Stimulated activated CD8-positive, alpha-beta memory T cell treated with anti-CD3 and anti-CD28 coated beads, Interleukin-7, amount 100 ng/mL, for 24 hours (primary cell): Measurements from ENCODE around the gene MNAT1.
"Not testable (repeated sequence)": the region's sequence is repeated elsewhere in the genome, so short reads cannot be mapped to it uniquely, and the experiment has no call there.

Source experiments
- DNase-seq: peaks from one replicate; pipeline ENCODE4 v3.0.0-alpha.2; 2020; ENCODE audit warnings: low read depth

Gene MNAT1

DNA sequence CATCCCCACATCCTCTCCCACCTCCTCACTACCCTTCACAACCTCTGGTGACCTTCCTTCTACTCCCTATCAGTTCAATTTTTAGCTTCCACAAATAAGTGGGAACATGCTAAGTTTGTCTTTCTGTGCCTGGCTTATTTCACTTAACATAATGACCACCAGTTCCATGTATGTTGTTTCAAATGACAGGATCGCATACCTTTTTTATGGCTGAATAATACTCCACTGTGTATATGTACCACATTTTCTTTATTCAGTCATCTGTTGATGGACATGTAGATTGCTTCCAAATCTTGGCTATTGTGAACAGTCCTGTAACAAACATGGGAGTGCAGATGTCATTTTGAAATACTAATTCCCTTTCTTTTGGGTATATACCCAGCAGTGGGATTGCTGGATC lies 147.7 kb downstream of the MNAT1 start:
- DNase-seq: no peak

- no peak for DNase-seq
Observed at GRCh38 chr14:60884134-60884533, 149.6 kb downstream of the MNAT1 start.

DNA sequence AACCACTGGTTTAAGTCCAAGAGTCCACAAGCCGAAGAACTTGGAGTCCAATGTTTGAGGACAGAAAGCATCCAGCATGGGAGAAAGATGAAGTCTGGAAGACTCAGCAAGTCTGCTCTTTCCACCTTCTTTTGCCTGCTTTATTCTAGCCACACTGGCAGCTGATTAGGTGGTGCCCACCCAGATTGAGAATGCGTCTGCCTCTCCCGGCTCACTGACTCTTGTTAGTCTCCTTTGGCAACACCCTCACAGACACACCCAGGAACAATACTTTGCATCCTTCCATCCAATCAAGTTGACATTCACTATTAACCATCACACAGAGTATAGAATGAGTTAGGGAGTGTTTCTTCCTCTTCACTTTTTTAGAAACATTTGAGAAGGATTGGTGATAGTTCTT lies 156.1 kb downstream of the MNAT1 start:
- not testable (repeated sequence) for DNase-seq

- DNase-seq: no peak
Observed at GRCh38 chr14:60893911-60894310, 159.3 kb downstream of the MNAT1 start.

- no peak for DNase-seq
Observed at GRCh38 chr14:60904381-60904780, 169.8 kb downstream of the MNAT1 start.

DNA sequence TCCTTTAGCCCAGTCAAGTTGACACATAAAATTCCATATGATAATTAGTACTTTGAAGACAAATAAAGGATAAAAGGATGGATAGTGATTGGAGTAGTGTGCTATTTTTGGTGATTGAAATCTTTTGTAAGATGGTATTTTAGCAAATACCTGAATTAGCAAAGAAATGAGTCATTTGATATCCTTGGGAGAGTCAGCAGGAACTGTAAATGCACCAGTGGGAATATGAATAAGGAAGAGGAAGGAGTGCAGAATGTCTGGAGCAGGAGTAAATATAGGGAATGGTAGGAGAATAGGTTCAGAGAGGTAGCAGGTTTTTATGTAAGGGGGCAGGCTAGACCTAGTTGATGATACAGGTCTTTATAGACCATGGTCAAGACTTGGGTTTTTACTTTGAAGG lies 171.4 kb downstream of the MNAT1 start:
- no peak for DNase-seq

- DNase-seq: no peak
Observed at GRCh38 chr14:60915781-60916180, 181.2 kb downstream of the MNAT1 start.

- DNase-seq: no peak
Observed at GRCh38 chr14:60922050-60922449, 187.5 kb downstream of the MNAT1 start.

DNA sequence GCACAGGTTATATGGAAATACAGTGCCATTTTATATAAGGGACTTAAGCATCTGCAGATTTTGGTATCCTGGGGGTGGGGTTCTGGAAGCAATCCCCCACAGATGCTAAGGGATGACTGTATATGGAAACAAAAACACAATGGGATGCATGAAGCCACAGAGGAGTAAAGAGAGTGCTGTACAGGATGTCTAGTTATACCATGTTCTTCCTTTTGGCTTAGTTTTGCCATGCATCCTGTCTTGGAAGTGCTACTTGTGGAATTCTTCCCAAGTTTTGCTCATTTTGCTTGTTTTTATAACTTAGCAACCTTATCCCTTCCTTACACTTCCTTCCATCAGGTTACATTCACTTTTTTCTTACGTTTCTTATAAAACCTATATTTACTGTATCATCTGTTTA lies 190.7 kb downstream of the MNAT1 start:
- no peak for DNase-seq

GRCh38 chr14:60926002-60926401 lies 191.4 kb downstream of the MNAT1 start:
- DNase-seq: no peak

- no peak for DNase-seq
Observed at GRCh38 chr14:60931218-60931617, 196.7 kb downstream of the MNAT1 start.

DNA sequence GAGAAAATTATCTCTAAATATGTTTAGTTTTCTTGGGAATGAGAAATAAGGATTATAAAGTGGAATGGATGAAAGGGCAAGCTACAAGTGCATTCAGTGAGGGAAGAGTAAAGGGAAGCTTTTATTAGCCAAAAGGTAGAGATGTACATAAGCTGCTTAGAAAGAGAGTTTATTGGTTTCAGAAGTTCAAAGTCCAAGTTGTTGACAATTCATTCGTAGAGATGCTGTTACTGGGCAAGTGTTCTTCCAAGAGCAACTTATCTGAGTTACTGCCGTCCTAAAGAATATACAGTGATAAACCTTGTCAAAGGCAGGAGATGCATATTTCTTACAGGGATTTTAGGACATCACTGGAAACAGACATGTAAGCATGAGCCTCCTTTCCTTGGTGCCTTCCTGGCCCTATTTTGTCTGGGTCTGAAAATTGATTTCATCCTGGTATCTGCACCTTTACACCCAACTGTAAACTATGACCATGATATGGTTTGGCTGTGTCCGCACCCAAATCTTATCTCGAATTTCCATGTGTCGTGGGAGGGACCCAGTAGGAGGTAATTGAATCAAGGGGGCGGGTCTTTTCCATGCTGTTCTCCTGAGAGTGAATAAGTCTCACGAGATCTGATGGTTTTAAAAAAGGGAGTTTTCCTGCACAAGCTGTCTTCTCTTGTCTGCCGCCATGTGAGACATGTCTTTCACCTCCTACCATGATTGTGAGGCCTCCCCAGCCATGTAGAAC lies 199.5 kb downstream of the MNAT1 start:
- no peak for DNase-seq

GRCh38 chr14:60935319-60935718 lies 200.8 kb downstream of the MNAT1 start:
- DNase-seq: no peak

DNA sequence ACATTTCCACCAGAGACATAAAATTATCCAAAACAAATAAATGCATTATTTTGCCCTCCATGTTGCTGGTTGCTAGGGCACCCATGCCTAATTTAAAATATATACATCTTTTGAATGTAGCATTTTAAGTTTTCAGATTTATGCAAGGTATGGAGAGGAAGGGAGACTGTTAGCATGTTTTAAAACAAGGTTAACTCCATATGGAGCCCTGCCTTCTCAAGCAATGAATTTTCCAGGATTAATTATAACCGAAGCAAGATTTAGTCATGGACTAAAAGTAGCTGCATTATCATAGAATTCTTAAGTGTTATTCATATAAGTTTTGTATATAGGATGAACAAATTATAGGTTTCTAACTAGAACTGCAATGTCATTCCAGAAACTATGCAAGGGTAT lies 209.1 kb downstream of the MNAT1 start:
- no peak for DNase-seq

DNA sequence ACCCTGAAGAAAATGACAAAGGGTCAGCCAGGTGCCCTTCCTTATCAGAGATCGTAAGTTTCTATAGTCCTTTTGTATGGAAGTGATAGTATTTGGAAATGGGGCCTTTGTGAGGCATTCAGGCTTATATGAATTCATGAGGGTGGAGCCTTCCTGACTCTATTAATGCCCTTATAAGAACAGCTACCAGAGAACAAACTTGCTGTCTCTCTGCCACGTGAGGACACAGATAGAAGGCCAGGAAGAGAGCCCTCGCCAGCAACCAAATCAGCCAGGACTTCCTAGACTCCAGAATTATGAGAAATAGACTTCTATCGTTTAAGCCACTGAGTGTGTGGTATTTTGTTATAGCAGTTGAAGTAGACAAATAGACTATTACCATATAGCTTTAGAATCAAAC lies 209.6 kb downstream of the MNAT1 start:
- DNase-seq: no peak

DNA sequence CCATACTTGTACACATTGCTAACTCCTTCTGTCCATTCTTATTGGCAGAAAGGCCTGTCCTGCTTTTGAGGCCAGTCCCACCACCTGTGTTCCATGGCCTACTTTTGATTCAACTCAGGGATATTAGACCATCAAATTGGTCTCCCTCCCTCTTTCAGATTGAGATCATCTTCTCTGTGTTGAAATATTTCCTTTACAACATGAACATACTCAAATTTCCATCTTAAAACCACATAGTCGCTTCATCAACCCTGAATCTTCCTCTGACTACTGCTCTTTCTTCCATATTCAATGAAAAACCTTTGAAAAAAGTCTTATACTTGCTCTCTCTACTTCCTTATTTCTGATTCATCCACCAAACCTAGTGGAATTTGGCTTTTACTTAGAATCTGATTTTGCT lies 211.4 kb downstream of the MNAT1 start:
- no peak for DNase-seq

DNA sequence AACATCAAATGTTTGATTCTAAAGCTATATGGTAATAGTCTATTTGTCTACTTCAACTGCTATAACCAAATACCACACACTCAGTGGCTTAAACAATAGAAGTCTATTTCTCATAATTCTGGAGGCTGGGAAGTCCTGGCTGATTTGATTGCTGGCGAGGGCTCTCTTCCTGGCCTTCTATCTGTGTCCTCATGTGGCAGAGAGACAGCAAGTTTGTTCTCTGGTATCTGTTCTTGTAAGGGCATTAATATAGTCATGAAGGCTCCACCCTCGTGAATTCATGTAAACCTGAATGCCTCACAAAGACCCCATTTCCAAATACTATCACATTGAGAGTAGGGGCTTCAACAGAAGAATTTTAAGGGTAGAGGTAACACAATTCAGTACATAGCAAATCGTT lies 212.2 kb downstream of the MNAT1 start:
- no peak for DNase-seq

DNA sequence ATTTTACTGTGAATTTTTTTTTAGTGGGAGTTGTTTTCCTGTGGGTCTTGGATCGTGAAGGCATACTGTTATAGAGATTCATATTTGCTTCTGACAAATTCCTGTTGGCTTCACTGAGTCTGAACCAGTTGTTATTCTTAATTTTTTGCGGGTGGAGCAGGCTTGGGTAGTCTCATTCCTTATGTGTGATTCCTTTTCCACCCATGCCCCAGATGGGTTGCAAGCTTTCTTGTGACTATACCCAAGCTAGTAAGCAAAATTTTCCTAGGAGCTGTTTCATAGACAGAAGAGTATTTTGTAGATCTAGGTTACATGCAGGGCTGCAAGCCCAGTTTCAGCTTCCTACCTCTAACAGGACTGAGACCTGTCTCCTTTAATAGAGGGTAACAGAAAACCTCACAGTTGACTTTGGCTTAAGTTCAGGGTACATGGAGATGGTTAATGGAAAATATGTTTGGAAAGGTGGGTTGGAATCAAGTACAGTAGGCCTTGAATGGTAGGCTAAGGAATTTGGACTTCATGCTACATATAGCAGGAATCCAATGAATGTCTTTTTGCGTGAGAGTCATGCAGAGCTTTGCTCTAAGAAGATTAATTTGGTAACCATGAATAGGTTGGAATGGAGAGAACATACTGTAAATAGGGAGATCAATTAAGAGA lies 217.3 kb downstream of the MNAT1 start:
- no peak for DNase-seq

DNA sequence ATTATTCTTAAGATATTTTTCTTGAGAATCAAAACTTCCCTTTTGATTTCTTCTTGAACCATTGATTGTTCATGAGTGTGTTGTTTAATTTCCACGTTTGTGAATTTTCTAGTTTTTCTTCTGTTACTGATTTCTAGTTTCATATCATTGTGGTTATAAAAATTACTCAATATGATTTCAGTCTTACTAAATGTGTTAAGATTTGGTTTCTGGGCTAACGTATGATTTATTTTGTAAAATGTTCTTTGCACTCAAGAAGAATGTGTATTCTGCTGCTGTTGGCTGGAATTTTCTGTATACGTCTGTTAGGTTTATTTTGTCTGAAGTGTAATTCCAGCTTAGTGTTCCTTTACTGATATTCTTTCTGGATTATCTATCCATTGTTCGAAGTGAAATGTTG lies 221.6 kb downstream of the MNAT1 start:
- no peak for DNase-seq

DNA sequence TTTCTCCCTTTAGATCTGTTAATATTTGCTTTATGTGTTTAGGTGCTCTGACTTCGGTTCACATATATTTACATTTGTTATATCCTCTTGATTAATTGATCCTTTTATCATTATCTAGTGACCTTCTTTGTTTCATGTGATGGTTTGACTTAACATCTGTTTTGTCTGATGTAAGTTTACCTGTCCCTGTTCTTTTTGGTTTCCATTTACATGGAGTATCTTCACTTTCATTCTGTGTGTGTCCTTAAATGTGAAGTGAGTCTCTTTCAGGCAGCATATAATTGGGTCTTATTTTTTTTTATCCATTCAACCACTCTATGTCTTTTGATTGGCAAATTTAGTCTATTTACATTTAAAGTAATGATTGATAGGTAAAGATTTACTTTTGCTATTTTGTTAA lies 222.1 kb downstream of the MNAT1 start:
- no peak for DNase-seq

DNA sequence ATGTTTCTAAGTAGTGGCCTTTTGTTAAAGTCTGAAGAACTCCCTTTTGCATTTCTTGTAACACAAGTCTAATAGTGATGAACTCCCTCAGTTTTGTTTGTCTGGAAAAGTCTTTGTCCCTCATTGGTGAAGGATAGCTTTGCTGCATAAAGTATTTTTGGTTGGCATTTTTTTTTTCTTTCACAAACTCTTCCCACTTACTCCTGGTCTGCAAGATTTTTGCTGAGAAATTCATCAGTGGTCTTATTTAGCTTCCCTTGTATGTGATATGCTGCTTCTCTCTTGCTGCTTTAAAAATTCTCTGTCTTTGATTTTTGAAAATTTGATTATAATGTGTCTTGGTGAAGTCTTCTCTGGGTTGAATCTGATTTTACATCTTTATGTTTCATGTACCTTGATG lies 223.6 kb downstream of the MNAT1 start:
- DNase-seq: no peak

- DNase-seq: no peak
Observed at GRCh38 chr14:60963761-60964160, 229.2 kb downstream of the MNAT1 start.

DNA sequence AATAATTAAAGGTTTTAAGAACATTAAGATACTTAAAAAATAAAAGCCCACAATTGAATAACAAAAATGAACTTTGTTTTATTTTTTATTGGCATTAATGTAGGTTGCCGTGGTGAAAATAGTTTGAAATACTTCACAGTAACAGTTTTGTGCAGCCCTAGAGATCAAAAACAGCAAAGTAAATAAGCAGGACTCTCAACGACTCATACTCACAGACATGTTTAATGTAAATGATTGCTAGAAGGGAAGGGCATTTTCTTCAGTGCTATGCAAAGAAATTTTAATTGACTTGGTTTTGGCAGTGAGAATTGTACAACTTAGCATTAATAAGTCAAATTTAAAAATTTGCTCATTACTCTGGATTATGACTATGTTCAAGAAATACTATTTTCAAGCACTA lies 230.3 kb downstream of the MNAT1 start:
- DNase-seq: no peak

DNA sequence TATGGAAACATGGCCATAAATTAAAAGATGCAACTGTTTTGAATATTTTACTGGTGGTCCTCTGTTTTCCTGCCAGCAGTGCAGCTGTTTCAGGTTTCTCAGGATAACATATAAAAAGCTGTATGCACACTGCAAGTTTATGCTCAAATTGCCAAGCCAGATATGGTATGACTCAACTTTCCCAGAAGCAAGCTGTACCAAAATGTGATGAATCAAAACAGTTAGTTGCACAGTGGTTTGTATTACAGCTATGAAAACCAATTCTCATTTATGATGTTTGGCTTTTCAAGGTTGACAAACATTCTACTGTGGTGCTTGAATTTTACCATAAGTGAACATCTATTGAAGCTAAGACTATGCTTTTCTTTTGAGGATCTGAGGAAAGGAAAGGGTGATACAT lies 230.8 kb downstream of the MNAT1 start:
- DNase-seq: no peak
